Heart left ventricle (tissue), 16 donors: ENCODE measurements around the gene TMEM163. TPM values are rescaled to one million over a fixed set of nuclear protein-coding genes. Genes with fewer than 3 reads are reported as not detected.
A peak's percentile ranks its signal among the peaks of the same experiment; 100 is the strongest.

ENCODE experiments used
- ATAC-seq, 4 donors: fragments of 200-7000 bp; cut with Tn5 transposase; one replicate each; pipeline ENCODE4 v1.9.1; 2020 to 2022; ENCODE audit warnings: moderate library complexity in 4 of 4, mild to moderate bottlenecking in 3 of 4, moderate number of reproducible peaks in 1 of 4
- DNase-seq, 5 donors: peaks; one replicate each; pipeline ENCODE4 v3.0.0-alpha.2; 2020
- H3K27ac ChIP-seq, 12 donors: fragments of 200-600 bp; sonication (generic) in 4 of 12; one replicate each; pipeline versions ENCODE4 v1.5.0 to v1.8.0; 2016 to 2022; ENCODE audit warnings: mild to moderate bottlenecking in 2 of 12
- H3K27me3 ChIP-seq, 9 donors: fragments of 200-600 bp; sonication (generic) in 2 of 9; one replicate each; pipeline versions ENCODE4 v1.5.1 to v1.8.0; 2016 to 2022; ENCODE audit warnings: mild to moderate bottlenecking in 3 of 9
- H3K36me3 ChIP-seq, 9 donors: fragments of 200-600 bp; sonication (generic) in 2 of 9; one replicate each; pipeline versions ENCODE4 v1.5.0 to v1.8.0; 2018 to 2022; ENCODE audit warnings: mild to moderate bottlenecking in 2 of 9
- H3K4me1 ChIP-seq, 12 donors: fragments of 200-600 bp; sonication (generic) in 4 of 12; one replicate each; pipeline versions ENCODE4 v1.5.0 to v1.8.0; 2016 to 2022; ENCODE audit warnings: mild to moderate bottlenecking in 3 of 12
- H3K4me3 ChIP-seq, 12 donors: fragments of 200-600 bp; sonication (generic) in 4 of 12; one replicate each; pipeline versions ENCODE4 v1.5.0 to v1.8.0; 2017 to 2022; ENCODE audit warnings: mild to moderate bottlenecking in 9 of 12, moderate library complexity in 4 of 12
- H3K9me3 ChIP-seq, 12 donors: fragments of 200-600 bp; sonication (generic) in 4 of 12; one replicate each; pipeline versions ENCODE4 v1.5.0 to v1.8.0; 2016 to 2022; ENCODE audit warnings: mild to moderate bottlenecking in 1 of 12
- POLR2A ChIP-seq, 2 donors: fragments of 450-650 bp; IDR thresholded peaks; one replicate each; pipeline ENCODE4 v1.6.1; 2017; ENCODE audit warnings: antibody characterized with exemption in 2 of 2, mild to moderate bottlenecking in 2 of 2, moderate library complexity in 2 of 2
- WGBS, 4 donors: extraction: QIAGEN DNeasy Blood & Tissue Kit in 2 of 4; methylation state at CpG; one replicate each; pipeline versions ENCODE4 v1.1.5 to v1.1.7; 2013 to 2018; 5-methylcytosine and 5-hydroxymethylcytosine counted together
- intact Hi-C, 10 donors: fragments of 100-400 bp; cut with DNase I; formaldehyde crosslinking; loops; one replicate each; pipeline versions ENCODE4 v1.11.1 to v1.14.2; 2022
- polyA plus RNA-seq, 2 donors: library from polyadenylated mRNA; stranded (reverse); fragments of 200-250 nt; gene quantifications; one replicate each; pipeline ENCODE4 v1.2.3, GENCODE V29; 2013
- total RNA-seq, 9 donors: library from RNA; depleted of rRNA in 2 of 9; stranded (reverse); fragments of >200 nt in 2 of 9; fragmentation: NEBNext Ultra II Directional in 3 of 9; extraction: Animal tissue kit (Norgen Biotek cat#: 25700) in 3 of 9; gene quantifications; one replicate each; pipeline versions ENCODE4 v1.1.0 to v1.2.4, GENCODE V29; 2016 to 2023
- TF ChIP-seq, protein P1 (sequence below), 12 donors: fragments of 200-600 bp; sonication (generic) in 4 of 12; IDR thresholded peaks; one replicate each; pipeline versions ENCODE4 v1.5.0 to v1.8.0; 2018 to 2022; ENCODE audit warnings: antibody characterized with exemption in 12 of 12, mild to moderate bottlenecking in 5 of 12
- donor health status: ischemic (EF 13 %, LVEDD 7.1; RV severe dilation, severe dysfunction).
- donor health status: healthy with polysubstance abuse.
- donor health status: DM: no; HTN: yes; CAD: no.
- donor health status: DM: no; HTN: no; CAD: no.
- donor health status: ischemic (EF 25% LVEDD 6.9; RV normal size, moderate dysfunction).
- donor health status: ischemic (EF 25% LVEDD 5.7; RV mildly dilated, moderate dysfunction).
- donor health status: healthy.
- donor health status: DM: yes; HTN: yes; CAD: no.
- donor health status: ischemic (EF 35%, LVEDD 5.7; RV mildly dilated, moderate dysfunction).
- donor health status: nonischemic (EF 11% LVEDD 7.7; RV severe dilation, severe dysfunction).
- donor health status: DM: yes; HTN: yes; CAD: no.
- donor health status: PGD.
- donor health status: ischemic (EF 29% LVEDD 5.4; RV normal size, mild dysfunction).
- donor health status: nonischemic (EF 23%, LVEDD 6.1; RV moderate dilation, normal function).

The TMEM163 gene
- total and polyA plus RNA-seq, 11 donors: 0.14 to 1.4 (median 0.47) TPM

DNA sequence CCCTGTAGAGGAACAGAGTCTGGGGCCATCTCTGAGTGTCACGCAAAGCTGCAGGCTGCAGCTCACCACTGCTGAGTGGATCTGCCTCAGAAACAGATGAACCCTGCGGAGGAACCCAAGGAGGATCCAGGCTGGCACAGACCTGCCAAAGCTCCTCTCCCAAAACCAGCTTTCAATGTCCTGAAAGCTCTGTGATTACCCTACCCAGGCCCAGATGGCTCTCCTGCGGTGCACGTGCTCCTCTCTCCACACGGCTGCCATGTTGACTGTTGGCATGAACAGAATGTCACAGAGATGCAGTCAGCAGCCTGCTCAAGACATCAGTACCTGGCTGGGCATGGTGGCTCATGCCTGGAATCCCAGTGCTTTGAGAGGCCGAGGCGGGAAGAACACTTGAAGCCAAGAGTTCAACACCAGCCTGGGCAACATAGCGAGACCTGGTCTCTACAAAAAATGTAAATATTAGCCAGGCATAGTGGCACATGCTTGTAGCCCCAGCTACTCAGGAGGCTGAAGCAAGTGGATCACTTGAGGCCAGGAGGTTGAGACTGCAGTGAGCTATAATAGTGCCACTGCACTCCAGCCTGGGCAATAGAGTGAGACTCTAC lies 248.1 kb downstream of the TMEM163 start:
- DNase-seq (peak in 2 of 5 donors; percentile 3 to 49), ATAC-seq (no peak)
- Histone ChIP-seq H3K9me3 (peaks cover 0 to 22% (median 3%) of the 10 kb centered on the region in 12 donors), H3K4me3 (no peak overlapping the region), H3K27me3 (no peaks in the 10 kb centered on the region), H3K36me3 (no peaks in the 10 kb centered on the region), H3K27ac (no peak overlapping the region), H3K4me1 (no peaks in the 10 kb centered on the region)
- intact Hi-C loops: no loop called here
- 94 to 99% (median 97%) methylated on average over 7 to 8 of the region's 8 CpGs for WGBS, 4 donors
- TF ChIP-seq, protein P1, sequence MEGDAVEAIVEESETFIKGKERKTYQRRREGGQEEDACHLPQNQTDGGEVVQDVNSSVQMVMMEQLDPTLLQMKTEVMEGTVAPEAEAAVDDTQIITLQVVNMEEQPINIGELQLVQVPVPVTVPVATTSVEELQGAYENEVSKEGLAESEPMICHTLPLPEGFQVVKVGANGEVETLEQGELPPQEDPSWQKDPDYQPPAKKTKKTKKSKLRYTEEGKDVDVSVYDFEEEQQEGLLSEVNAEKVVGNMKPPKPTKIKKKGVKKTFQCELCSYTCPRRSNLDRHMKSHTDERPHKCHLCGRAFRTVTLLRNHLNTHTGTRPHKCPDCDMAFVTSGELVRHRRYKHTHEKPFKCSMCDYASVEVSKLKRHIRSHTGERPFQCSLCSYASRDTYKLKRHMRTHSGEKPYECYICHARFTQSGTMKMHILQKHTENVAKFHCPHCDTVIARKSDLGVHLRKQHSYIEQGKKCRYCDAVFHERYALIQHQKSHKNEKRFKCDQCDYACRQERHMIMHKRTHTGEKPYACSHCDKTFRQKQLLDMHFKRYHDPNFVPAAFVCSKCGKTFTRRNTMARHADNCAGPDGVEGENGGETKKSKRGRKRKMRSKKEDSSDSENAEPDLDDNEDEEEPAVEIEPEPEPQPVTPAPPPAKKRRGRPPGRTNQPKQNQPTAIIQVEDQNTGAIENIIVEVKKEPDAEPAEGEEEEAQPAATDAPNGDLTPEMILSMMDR (IDR thresholded peaks at IDR 0.05): no peak
- TF ChIP-seq POLR2A (IDR thresholded peaks at IDR 0.05): no peak

DNA sequence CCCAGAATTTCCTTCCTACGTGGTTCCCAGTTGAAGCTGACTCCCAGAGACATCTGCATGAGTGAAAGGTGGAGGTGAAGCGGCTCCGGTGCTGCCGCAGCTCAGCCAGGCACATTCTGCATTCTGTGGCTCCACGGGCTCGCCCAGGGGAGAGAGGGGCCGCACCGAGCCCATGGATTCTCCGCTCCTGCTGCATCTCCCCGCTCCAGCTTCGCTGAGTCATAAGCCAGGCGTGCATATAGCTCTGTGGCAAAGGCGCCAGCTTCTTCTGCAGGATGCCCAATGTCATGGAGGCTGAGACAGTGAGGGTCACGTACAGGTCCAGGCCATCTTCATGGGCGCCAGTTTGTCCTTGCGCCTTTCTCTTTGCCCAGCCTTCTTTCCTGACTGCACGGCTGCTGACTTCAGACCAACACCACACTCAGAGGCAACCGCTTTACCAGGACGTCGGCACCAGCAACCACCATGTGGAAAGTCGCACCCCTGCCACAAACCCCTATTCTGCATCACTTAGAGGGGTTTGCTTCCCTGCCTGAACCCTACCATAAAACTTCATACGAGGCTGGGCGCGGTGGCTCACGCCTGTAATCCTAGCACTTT lies 249.2 kb downstream of the TMEM163 start:
- TF ChIP-seq, protein P1 (IDR thresholded peaks at IDR 0.05): no peak
- TF ChIP-seq POLR2A (IDR thresholded peaks at IDR 0.05): no peak
- Histone ChIP-seq H3K27ac (no peak overlapping the region), H3K4me1 (no peaks in the 10 kb centered on the region), H3K27me3 (no peaks in the 10 kb centered on the region), H3K4me3 (no peak overlapping the region), H3K9me3 (peaks cover 0 to 21% (median 3%) of the 10 kb centered on the region in 12 donors), H3K36me3 (no peaks in the 10 kb centered on the region)
- DNase-seq (peak in 2 of 5 donors; percentile 10 to 28), ATAC-seq (no peak)
- 95 to 97% (median 96%) methylated on average over 14 to 25 of the region's 25 CpGs for WGBS, 4 donors
- intact Hi-C loops: loop anchor here in 3 of 10 donors (10.0 kb wide), 2 partner anchors 305 to 315 kb away; no protein-coding TSS in a partner anchor

DNA sequence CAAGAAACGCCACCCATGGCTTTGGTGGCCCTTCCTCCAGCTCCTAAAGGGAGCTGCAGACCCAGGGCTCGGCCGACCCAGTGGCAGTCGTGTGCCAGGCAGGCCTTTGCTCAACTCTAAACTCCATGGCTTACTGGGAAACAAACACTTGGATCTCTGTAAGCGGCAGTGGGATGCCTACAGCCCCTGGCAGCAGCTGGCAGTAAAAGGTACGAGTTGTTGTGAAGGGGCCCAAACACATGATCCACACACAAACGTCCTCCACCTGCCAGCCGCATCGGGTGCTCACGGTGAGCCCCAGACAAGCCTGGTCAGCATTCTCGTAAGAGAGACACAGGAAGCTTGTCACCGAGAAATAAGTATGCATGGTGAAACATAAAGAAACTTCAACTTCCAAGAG lies 250.0 kb downstream of the TMEM163 start:
- intact Hi-C loops: loop anchor here in 3 of 10 donors (10.0 kb wide), 2 partner anchors 306 to 316 kb away; no protein-coding TSS in a partner anchor
- WGBS, 4 donors: 91 to 94% (median 93%) methylated on average over 8 to 12 of the region's 12 CpGs
- H3K36me3 ChIP-seq: no peaks in the 10 kb centered on the region
- no peak for ATAC-seq
- no peaks in the 10 kb centered on the region for H3K27me3 ChIP-seq
- no peaks in the 10 kb centered on the region for H3K4me1 ChIP-seq
- TF ChIP-seq POLR2A (IDR thresholded peaks at IDR 0.05): no peak
- TF ChIP-seq, protein P1 (IDR thresholded peaks at IDR 0.05): no peak
- peaks cover 0 to 16% (median 3%) of the 10 kb centered on the region in 12 donors for H3K9me3 ChIP-seq
- no peak overlapping the region for H3K27ac ChIP-seq
- no peak overlapping the region for H3K4me3 ChIP-seq
- peak in 1 of 5 donors; percentile 5 for DNase-seq

DNA sequence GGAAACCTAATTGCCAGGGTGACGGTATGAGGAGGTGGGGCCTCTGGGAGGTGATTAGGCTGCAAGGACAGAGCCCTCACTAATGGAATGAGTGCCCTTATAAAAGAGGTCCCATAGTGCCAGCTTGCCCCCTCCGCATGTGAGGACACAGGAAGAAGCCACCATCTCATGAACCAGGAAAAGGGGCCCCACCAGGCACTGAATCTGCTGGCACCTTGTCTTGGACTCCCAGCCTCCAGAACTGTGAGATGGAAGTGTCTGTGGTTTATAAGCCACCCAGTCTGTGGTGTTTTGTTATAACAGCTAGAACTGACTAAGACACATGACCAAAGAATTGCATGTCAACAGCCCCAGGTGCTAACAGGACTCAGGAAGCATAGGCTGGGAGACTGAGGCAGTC lies 250.6 kb downstream of the TMEM163 start:
- intact Hi-C loops: loop anchor here in 3 of 10 donors (10.0 kb wide), 2 partner anchors 307 to 317 kb away; no protein-coding TSS in a partner anchor
- Histone ChIP-seq H3K27me3 (no peaks in the 10 kb centered on the region), H3K36me3 (no peaks in the 10 kb centered on the region), H3K9me3 (peaks cover 0 to 10% (median 2%) of the 10 kb centered on the region in 12 donors), H3K4me3 (no peak overlapping the region), H3K4me1 (no peaks in the 10 kb centered on the region), H3K27ac (no peak overlapping the region)
- TF ChIP-seq, protein P1 (IDR thresholded peaks at IDR 0.05): no peak
- no peak for TF ChIP-seq POLR2A (IDR thresholded peaks at IDR 0.05)
- ATAC-seq (no peak), DNase-seq (peak in 2 of 5 donors; percentile 9 to 30)
- 89 to 95% (median 93%) methylated on average over 2 of the region's 2 CpGs for WGBS, 4 donors
